Spleen (tissue), 7 donors: ENCODE data around the gene EPOP.

Experiments
- POLR2A ChIP-seq, 3 donors: fragments of 450-650 bp; IDR thresholded peaks; one replicate each; pipeline ENCODE4 v1.5.1; 2017; ENCODE audit warnings: antibody characterized with exemption in 3 of 3, mild to moderate bottlenecking in 1 of 3
- TF ChIP-seq, protein P1 (sequence below), 11 experiments: fragments of 200-600 bp in 7 of 11; fragments of 450-650 bp in 4 of 11; sonication (generic) in 4 of 11; IDR thresholded peaks in 8 of 11; conservative IDR thresholded peaks in 3 of 11; 1 replicate in 7 of 11; 2 replicates in 4 of 11; pipeline versions ENCODE4 v1.4.0 to v1.8.0; 2016 to 2021; ENCODE audit warnings: antibody characterized with exemption in 11 of 11, inconsistent platforms in 4 of 11, mild to moderate bottlenecking in 1 of 11
- donor health status: DM: no; HTN: no; CAD: no; lungs with moderate emphysema.
- donor health status: DM: no; HTN: no; CAD: no.
- donor health status: DM: no; HTN: no; CAD: no.

- TF ChIP-seq, protein P1, sequence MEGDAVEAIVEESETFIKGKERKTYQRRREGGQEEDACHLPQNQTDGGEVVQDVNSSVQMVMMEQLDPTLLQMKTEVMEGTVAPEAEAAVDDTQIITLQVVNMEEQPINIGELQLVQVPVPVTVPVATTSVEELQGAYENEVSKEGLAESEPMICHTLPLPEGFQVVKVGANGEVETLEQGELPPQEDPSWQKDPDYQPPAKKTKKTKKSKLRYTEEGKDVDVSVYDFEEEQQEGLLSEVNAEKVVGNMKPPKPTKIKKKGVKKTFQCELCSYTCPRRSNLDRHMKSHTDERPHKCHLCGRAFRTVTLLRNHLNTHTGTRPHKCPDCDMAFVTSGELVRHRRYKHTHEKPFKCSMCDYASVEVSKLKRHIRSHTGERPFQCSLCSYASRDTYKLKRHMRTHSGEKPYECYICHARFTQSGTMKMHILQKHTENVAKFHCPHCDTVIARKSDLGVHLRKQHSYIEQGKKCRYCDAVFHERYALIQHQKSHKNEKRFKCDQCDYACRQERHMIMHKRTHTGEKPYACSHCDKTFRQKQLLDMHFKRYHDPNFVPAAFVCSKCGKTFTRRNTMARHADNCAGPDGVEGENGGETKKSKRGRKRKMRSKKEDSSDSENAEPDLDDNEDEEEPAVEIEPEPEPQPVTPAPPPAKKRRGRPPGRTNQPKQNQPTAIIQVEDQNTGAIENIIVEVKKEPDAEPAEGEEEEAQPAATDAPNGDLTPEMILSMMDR (IDR thresholded peaks at IDR 0.05 in 8 of 11, conservative IDR thresholded peaks at IDR 0.05 in 3 of 11) = no peak
- no peak for TF ChIP-seq POLR2A (IDR thresholded peaks at IDR 0.05)
Measured at GRCh38 chr17:38673707-38674013, 1.1 kb downstream of the EPOP start.
